Measurements from ENCODE around the gene RDH13.
"Not testable (repeated sequence)": the region's sequence is repeated elsewhere in the genome, so short reads cannot be mapped to it uniquely, and the experiment has no call there.

DNA sequence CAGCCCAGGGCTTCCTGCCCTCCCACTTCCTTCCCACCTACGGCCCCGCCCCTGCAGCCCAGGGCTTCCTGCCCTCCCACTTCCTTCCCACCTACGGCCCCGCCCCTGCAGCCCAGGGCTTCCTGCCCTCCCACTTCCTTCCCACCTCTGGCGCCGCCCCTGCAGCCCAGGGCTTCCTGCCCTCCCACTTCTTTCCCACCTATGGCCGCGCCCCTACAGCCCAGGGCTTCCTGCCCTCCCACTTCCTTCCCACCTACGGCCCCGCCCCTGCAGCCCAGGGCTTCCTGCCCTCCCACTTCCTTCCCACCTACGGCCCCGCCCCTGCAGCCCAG, 35.8 kb downstream of the RDH13 start:
- TF ChIP-seq, protein P1, sequence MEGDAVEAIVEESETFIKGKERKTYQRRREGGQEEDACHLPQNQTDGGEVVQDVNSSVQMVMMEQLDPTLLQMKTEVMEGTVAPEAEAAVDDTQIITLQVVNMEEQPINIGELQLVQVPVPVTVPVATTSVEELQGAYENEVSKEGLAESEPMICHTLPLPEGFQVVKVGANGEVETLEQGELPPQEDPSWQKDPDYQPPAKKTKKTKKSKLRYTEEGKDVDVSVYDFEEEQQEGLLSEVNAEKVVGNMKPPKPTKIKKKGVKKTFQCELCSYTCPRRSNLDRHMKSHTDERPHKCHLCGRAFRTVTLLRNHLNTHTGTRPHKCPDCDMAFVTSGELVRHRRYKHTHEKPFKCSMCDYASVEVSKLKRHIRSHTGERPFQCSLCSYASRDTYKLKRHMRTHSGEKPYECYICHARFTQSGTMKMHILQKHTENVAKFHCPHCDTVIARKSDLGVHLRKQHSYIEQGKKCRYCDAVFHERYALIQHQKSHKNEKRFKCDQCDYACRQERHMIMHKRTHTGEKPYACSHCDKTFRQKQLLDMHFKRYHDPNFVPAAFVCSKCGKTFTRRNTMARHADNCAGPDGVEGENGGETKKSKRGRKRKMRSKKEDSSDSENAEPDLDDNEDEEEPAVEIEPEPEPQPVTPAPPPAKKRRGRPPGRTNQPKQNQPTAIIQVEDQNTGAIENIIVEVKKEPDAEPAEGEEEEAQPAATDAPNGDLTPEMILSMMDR (IDR thresholded peaks at IDR 0.05), result not testable (repeated sequence)
- not testable (repeated sequence) for TF ChIP-seq POLR2A (IDR thresholded peaks at IDR 0.05)
